AG09309 (cell line): ENCODE measurements around the gene CALCA.

Experiments used
- DNase-seq: peaks from one replicate; pipeline ENCODE4 v3.0.0-alpha.2; 2010; ENCODE audit warnings: low read depth
- H3K4me3 ChIP-seq: 2 replicates; pipeline ENCODE4 v1.5.1; 2011; ENCODE audit warnings: mild to moderate bottlenecking, low read depth, low read length, moderate library complexity; ENCODE audit not compliant: control insufficient read depth
- CTCF ChIP-seq: IDR thresholded peaks from 2 replicates; pipeline ENCODE4 v1.5.1; 2011; ENCODE audit warnings: mild to moderate bottlenecking, low read depth, low read length, inconsistent platforms; ENCODE audit not compliant: insufficient read depth, control insufficient read depth; ENCODE audit errors: missing control alignments

The CALCA gene

GRCh38 chr11:14980854-14981253 is 8.7 kb upstream of the CALCA start:
- no peak overlapping the region for H3K4me3 ChIP-seq
- TF ChIP-seq CTCF = no peak
- DNase-seq = peak; percentile 38

GRCh38 chr11:14977101-14977880 is 5.1 kb upstream of the CALCA start:
- TF ChIP-seq CTCF = no peak
- no peak overlapping the region for H3K4me3 ChIP-seq
- DNase-seq = no peak

GRCh38 chr11:14975252-14975587 is 3.1 kb upstream of the CALCA start:
- TF ChIP-seq CTCF = no peak
- H3K4me3 ChIP-seq = no peak overlapping the region
- no peak for DNase-seq

- TF ChIP-seq CTCF = peak; percentile 64
- DNase-seq = no peak
- no peak overlapping the region for H3K4me3 ChIP-seq
These were observed 2.5 kb upstream of the CALCA start for GRCh38 chr11:14974515-14975251.

GRCh38 chr11:14973621-14974514 is 1.7 kb upstream of the CALCA start:
- TF ChIP-seq CTCF = no peak
- no peak for DNase-seq
- no peak overlapping the region for H3K4me3 ChIP-seq

GRCh38 chr11:14972581-14973495 is 687 bp upstream of the CALCA start:
- no peak overlapping the region for H3K4me3 ChIP-seq
- DNase-seq = no peak
- no peak for TF ChIP-seq CTCF
